Measurements from ENCODE around the gene BOLA1. TPM values are rescaled to one million over a fixed set of nuclear protein-coding genes. Genes with fewer than 3 reads are reported as not detected.
"Not testable (repeated sequence)": the region's sequence is repeated elsewhere in the genome, so short reads cannot be mapped to it uniquely, and the experiment has no call there.

BOLA1 gene, protein sequence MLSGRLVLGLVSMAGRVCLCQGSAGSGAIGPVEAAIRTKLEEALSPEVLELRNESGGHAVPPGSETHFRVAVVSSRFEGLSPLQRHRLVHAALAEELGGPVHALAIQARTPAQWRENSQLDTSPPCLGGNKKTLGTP
- total RNA-seq: 17.6 and 22.9 TPM in 2 replicates

DNA sequence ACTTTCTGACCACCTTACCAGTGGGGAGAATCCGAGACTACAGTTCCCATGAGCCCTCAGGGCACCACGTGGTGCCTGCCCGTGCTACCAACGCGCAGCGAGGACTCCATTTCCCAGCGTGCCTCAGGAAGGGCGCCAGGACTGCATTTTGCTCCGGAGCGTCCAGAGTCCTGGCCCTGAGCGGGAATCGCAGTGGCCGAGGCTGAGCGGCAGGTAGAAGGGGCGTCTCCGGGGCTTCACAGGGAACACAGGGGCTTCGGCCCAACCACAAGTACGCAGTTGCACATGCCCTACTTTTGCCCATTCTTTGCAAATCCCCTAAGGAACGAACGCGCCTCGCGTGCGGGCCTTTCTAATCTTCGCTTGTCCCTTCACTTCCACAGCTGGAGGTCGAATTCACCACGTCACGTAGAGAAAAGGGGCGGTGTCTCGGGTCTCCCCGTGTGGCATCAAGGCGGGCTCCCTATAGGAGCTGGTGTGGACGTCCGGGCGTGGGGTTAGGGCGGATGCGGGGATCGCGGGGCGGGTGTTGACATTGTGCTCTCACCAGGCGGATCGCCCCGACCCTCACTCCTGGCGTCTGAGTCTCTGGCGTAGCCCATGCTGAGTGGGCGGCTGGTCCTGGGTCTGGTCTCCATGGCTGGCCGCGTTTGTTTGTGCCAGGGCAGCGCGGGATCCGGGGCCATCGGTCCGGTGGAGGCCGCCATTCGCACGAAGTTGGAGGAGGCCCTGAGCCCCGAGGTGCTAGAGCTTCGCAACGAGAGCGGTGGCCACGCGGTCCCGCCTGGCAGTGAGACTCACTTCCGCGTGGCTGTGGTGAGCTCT lies at the start of gene BOLA1:
Gene BOLA1, plus strand, starts transcription at position 109 of the 825 bp plus-strand sequence. Its CDS starts 492 bp downstream, at position 601.
- peak; percentile 70 for FAIRE-seq
- peak within 1 kb of the TSS; percentile 69 for H3K4me3 ChIP-seq (ENCODE audit: low read depth, low read length)
- DNase-seq (ENCODE audit: low read depth): peak; percentile 82
- H3K27me3 ChIP-seq (ENCODE audit: control insufficient read depth, insufficient read depth, low read length): no peaks in the 10 kb centered on the region
- TF ChIP-seq CTCF (IDR thresholded peaks at IDR 0.05; ENCODE audit: insufficient read depth, low read length, severe bottlenecking): no peak
- no peaks in the 10 kb centered on the region for H3K36me3 ChIP-seq (ENCODE audit: control insufficient read depth, insufficient read depth, low read length)

- TF ChIP-seq CTCF (IDR thresholded peaks at IDR 0.05; ENCODE audit: insufficient read depth, low read length, severe bottlenecking): no peak
- peak; percentile 39 for DNase-seq (ENCODE audit: low read depth)
- peak overlapping the region; percentile 42 for H3K4me3 ChIP-seq (ENCODE audit: low read depth, low read length)
- FAIRE-seq: no peak
- no peaks in the 10 kb centered on the region for H3K27me3 ChIP-seq (ENCODE audit: control insufficient read depth, insufficient read depth, low read length)
- H3K36me3 ChIP-seq (ENCODE audit: control insufficient read depth, insufficient read depth, low read length): no peaks in the 10 kb centered on the region
Measured at GRCh38 chr1:149849947-149850360, 49.4 kb upstream of the BOLA1 start.

DNA sequence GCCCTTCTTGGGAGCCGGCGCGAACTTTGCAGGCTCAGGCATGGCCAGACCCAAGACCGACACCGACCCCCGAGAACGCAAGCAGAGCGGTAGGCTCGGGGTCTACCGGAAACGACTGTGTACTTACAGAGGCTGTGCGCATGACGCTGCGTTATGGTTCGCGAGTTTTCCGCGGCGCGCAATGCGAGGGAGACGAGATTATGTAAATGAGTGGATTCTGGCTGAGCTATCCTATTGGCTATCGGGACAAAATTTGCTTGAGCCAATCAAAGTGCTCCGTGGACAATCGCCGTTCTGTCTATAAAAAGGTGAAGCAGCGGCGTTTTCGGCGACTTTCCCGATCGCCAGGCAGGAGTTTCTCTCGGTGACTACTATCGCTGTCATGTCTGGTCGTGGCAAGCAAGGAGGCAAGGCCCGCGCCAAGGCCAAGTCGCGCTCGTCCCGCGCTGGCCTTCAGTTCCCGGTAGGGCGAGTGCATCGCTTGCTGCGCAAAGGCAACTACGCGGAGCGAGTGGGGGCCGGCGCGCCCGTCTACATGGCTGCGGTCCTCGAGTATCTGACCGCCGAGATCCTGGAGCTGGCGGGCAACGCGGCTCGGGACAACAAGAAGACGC lies 48.5 kb upstream of the BOLA1 start:
- H3K27me3 ChIP-seq (ENCODE audit: control insufficient read depth, insufficient read depth, low read length); DNase-seq (ENCODE audit: low read depth); H3K4me3 ChIP-seq (ENCODE audit: low read depth, low read length); FAIRE-seq; H3K36me3 ChIP-seq (ENCODE audit: control insufficient read depth, insufficient read depth, low read length): not testable (repeated sequence)

- not testable (repeated sequence) for H3K4me3 ChIP-seq (ENCODE audit: low read depth, low read length); FAIRE-seq; H3K27me3 ChIP-seq (ENCODE audit: control insufficient read depth, insufficient read depth, low read length); DNase-seq (ENCODE audit: low read depth); H3K36me3 ChIP-seq (ENCODE audit: control insufficient read depth, insufficient read depth, low read length)
Measured at GRCh38 chr1:149851585-149852213, 47.7 kb upstream of the BOLA1 start.

- H3K36me3 ChIP-seq (ENCODE audit: control insufficient read depth, insufficient read depth, low read length); H3K27me3 ChIP-seq (ENCODE audit: control insufficient read depth, insufficient read depth, low read length); FAIRE-seq; H3K4me3 ChIP-seq (ENCODE audit: low read depth, low read length); DNase-seq (ENCODE audit: low read depth): not testable (repeated sequence)
Measured at GRCh38 chr1:149852263-149852662, 47.1 kb upstream of the BOLA1 start.

- H3K4me3 ChIP-seq (ENCODE audit: low read depth, low read length); FAIRE-seq; H3K36me3 ChIP-seq (ENCODE audit: control insufficient read depth, insufficient read depth, low read length); DNase-seq (ENCODE audit: low read depth); H3K27me3 ChIP-seq (ENCODE audit: control insufficient read depth, insufficient read depth, low read length): not testable (repeated sequence)
Measured at GRCh38 chr1:149860271-149860670, 39.1 kb upstream of the BOLA1 start.

GRCh38 chr1:149860684-149861496 lies 38.5 kb upstream of the BOLA1 start:
- FAIRE-seq; H3K4me3 ChIP-seq (ENCODE audit: low read depth, low read length); DNase-seq (ENCODE audit: low read depth); H3K27me3 ChIP-seq (ENCODE audit: control insufficient read depth, insufficient read depth, low read length); H3K36me3 ChIP-seq (ENCODE audit: control insufficient read depth, insufficient read depth, low read length): not testable (repeated sequence)

DNA sequence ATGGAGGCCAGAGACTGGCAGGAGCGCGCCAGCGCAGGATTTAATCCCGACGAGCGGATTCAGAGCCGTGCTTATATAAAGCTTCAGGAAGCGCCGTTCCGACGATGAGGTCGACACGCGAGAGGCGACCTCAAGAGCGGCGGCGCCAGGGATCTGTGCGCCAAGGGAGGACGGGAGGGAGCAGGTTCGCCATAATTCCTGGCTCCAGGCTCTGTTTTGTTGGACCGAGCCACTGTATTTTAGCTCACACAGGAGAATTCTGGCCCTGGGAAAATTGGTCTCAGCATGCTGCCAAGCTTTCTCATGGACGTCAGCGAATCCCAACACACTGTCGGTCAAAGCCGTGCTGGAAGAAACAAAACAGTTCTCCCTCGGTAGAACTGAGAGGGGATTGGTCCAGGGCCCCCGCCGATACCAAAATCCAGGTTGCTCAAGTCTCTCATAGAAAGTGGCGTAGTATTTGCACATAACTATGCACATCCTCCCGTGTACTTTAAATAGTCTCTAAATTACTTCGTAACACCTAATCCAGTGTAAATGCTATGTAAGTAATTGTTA lies 37.8 kb upstream of the BOLA1 start:
- not testable (repeated sequence) for H3K4me3 ChIP-seq (ENCODE audit: low read depth, low read length); DNase-seq (ENCODE audit: low read depth); H3K27me3 ChIP-seq (ENCODE audit: control insufficient read depth, insufficient read depth, low read length); H3K36me3 ChIP-seq (ENCODE audit: control insufficient read depth, insufficient read depth, low read length); FAIRE-seq

DNA sequence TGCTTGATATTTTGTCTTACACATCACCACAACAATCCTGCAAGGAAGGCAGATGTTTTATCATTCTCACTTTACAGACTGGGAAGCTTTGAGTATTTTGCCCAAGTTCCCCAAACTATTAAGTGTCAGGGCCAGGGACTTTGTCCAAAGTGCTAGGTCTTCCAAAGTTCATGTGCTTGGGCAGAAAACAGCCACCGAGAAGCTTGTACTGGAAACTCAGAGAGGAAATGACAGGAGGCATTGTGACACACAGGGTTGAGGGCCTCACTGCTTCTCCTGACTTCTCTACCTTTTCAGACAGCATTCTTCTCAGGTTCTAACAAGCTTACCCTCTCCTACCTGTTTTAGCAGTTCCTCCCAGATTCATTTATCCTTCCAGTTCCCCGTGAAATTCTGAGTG lies 32.5 kb upstream of the BOLA1 start:
- not testable (repeated sequence) for H3K4me3 ChIP-seq (ENCODE audit: low read depth, low read length); FAIRE-seq; DNase-seq (ENCODE audit: low read depth); H3K36me3 ChIP-seq (ENCODE audit: control insufficient read depth, insufficient read depth, low read length); H3K27me3 ChIP-seq (ENCODE audit: control insufficient read depth, insufficient read depth, low read length)

- H3K27me3 ChIP-seq (ENCODE audit: control insufficient read depth, insufficient read depth, low read length); H3K36me3 ChIP-seq (ENCODE audit: control insufficient read depth, insufficient read depth, low read length); DNase-seq (ENCODE audit: low read depth); H3K4me3 ChIP-seq (ENCODE audit: low read depth, low read length); FAIRE-seq: not testable (repeated sequence)
Measured at GRCh38 chr1:149873060-149873459, 26.3 kb upstream of the BOLA1 start.

Data from bronchial epithelial cell (primary cell).